OCI-LY1 (cell line): ENCODE measurements around the gene RNF13.

Experiments
- H2AFZ ChIP-seq: fragments of 200-600 bp; sonication (generic), shearing (Covaris generic); 2 replicates; pipeline ENCODE4 v1.6.0; 2014; ENCODE audit warnings: antibody characterized with exemption, mild to moderate bottlenecking, low read length
- H3F3A ChIP-seq: fragments of 200-600 bp; sonication (generic), shearing (Covaris generic); 2 replicates; pipeline ENCODE4 v1.6.0; 2014; ENCODE audit warnings: mild to moderate bottlenecking, antibody characterized with exemption, low read length, moderate library complexity; ENCODE audit not compliant: insufficient read depth
- H3K27ac ChIP-seq: fragments of 200-600 bp; sonication (generic); 2 replicates; pipeline ENCODE4 v1.5.1; 2014; ENCODE audit warnings: low read length, mixed run types, mild to moderate bottlenecking, low read depth; ENCODE audit not compliant: poor library complexity, severe bottlenecking
- H3K27me3 ChIP-seq: fragments of 200-600 bp; sonication (generic); 2 replicates; pipeline ENCODE4 v1.6.0; 2014; ENCODE audit warnings: antibody characterized with exemption, mild to moderate bottlenecking, low read length, moderate library complexity; ENCODE audit not compliant: insufficient read depth
- H3K36me3 ChIP-seq: fragments of 200-600 bp; sonication (generic); 2 replicates; pipeline ENCODE4 v1.6.1; 2014; ENCODE audit warnings: mild to moderate bottlenecking, antibody characterized with exemption, low read length, moderate library complexity, mixed read lengths; ENCODE audit not compliant: insufficient read depth
- H3K4me1 ChIP-seq: fragments of 200-600 bp; sonication (generic); 2 replicates; pipeline ENCODE4 v1.5.1; 2014; ENCODE audit warnings: mild to moderate bottlenecking, low read length, moderate library complexity; ENCODE audit not compliant: insufficient read depth, severe bottlenecking
- H3K4me2 ChIP-seq: fragments of 200-600 bp; sonication (generic), shearing (Covaris generic); 2 replicates; pipeline ENCODE4 v1.6.1; 2014; ENCODE audit warnings: low read length
- H3K4me3 ChIP-seq: fragments of 200-600 bp; sonication (generic); 2 replicates; pipeline ENCODE4 v1.5.1; 2014; ENCODE audit warnings: low read length, low read depth, mild to moderate bottlenecking, mixed read lengths; ENCODE audit not compliant: poor library complexity, severe bottlenecking
- H3K79me2 ChIP-seq: fragments of 200-600 bp; shearing (Covaris generic); 2 replicates; pipeline ENCODE4 v1.6.1; 2016; ENCODE audit warnings: mixed run types, low read length, mixed read lengths; ENCODE audit not compliant: insufficient read depth
- H3K9ac ChIP-seq: fragments of 200-600 bp; sonication (generic), shearing (Covaris generic); 2 replicates; pipeline ENCODE4 v1.6.1; 2014; ENCODE audit warnings: mild to moderate bottlenecking, low read length, mixed read lengths
- H3K9me2 ChIP-seq: fragments of 200-600 bp; sonication (generic), shearing (Covaris generic); 2 replicates; pipeline ENCODE4 v1.6.1; 2014; ENCODE audit warnings: low read depth, mild to moderate bottlenecking, low read length, mixed read lengths
- H3K9me3 ChIP-seq: fragments of 200-600 bp; shearing (Covaris generic); 2 replicates; pipeline ENCODE4 v1.6.1; 2014; ENCODE audit warnings: low read length, mixed read lengths
- H4K20me1 ChIP-seq: fragments of 200-600 bp; sonication (generic), shearing (Covaris generic); 2 replicates; pipeline ENCODE4 v1.6.0; 2016; ENCODE audit warnings: mild to moderate bottlenecking, low read length; ENCODE audit not compliant: insufficient read depth
- EZH2 ChIP-seq: fragments of 200-600 bp; sonication (generic), shearing (Covaris generic); IDR thresholded peaks from 2 replicates; pipeline ENCODE4 v1.8.0; 2017; ENCODE audit warnings: borderline replicate concordance, mixed run types, mild to moderate bottlenecking, antibody characterized with exemption, low read length, moderate library complexity, mixed read lengths
- TF ChIP-seq, protein P1 (sequence below): fragments of 200-600 bp; sonication (generic), shearing (Covaris generic); IDR thresholded peaks from 2 replicates; pipeline ENCODE4 v1.5.1; 2017; ENCODE audit warnings: mild to moderate bottlenecking, antibody characterized with exemption, low read length, moderate library complexity, mixed read lengths

Gene RNF13

GRCh38 chr3:149909923-149910322 lies 96.9 kb downstream of the RNF13 start:
- H3F3A ChIP-seq = no peaks in the 10 kb centered on the region
- no peaks in the 10 kb centered on the region for H4K20me1 ChIP-seq
- no peak overlapping the region for H2AFZ ChIP-seq
- H3K4me1 ChIP-seq = no peaks in the 10 kb centered on the region
- H3K4me3 ChIP-seq = no peak overlapping the region
- peaks cover 6% of the 10 kb centered on the region; the same call in 1 of the 2 replicates for H3K36me3 ChIP-seq
- no peak overlapping the region for H3K4me2 ChIP-seq
- TF ChIP-seq, protein P1, sequence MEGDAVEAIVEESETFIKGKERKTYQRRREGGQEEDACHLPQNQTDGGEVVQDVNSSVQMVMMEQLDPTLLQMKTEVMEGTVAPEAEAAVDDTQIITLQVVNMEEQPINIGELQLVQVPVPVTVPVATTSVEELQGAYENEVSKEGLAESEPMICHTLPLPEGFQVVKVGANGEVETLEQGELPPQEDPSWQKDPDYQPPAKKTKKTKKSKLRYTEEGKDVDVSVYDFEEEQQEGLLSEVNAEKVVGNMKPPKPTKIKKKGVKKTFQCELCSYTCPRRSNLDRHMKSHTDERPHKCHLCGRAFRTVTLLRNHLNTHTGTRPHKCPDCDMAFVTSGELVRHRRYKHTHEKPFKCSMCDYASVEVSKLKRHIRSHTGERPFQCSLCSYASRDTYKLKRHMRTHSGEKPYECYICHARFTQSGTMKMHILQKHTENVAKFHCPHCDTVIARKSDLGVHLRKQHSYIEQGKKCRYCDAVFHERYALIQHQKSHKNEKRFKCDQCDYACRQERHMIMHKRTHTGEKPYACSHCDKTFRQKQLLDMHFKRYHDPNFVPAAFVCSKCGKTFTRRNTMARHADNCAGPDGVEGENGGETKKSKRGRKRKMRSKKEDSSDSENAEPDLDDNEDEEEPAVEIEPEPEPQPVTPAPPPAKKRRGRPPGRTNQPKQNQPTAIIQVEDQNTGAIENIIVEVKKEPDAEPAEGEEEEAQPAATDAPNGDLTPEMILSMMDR = no peak
- no peak for TF ChIP-seq EZH2
- H3K27ac ChIP-seq = no peak overlapping the region
- no peaks in the 10 kb centered on the region; the same call in 1 of the 2 replicates for H3K9me2 ChIP-seq
- no peaks in the 10 kb centered on the region for H3K27me3 ChIP-seq
- no peaks in the 10 kb centered on the region for H3K9me3 ChIP-seq
- no peak overlapping the region for H3K9ac ChIP-seq
- no peaks in the 10 kb centered on the region for H3K79me2 ChIP-seq

- H3K4me3 ChIP-seq = no peak overlapping the region
- H3K36me3 ChIP-seq = peaks cover 17% of the 10 kb centered on the region; the same call in 1 of the 2 replicates
- H3K27ac ChIP-seq = no peak overlapping the region
- H3K27me3 ChIP-seq = no peaks in the 10 kb centered on the region
- H3K9me2 ChIP-seq = 0 out of 2 replicates have a peak, but pooled peaks cover 2% of the 10 kb centered on the region
- H3K4me1 ChIP-seq = peaks cover 5% of the 10 kb centered on the region
- no peaks in the 10 kb centered on the region for H3F3A ChIP-seq
- no peak overlapping the region for H3K4me2 ChIP-seq
- H3K79me2 ChIP-seq = no peaks in the 10 kb centered on the region
- no peak for TF ChIP-seq EZH2
- TF ChIP-seq, protein P1 = no peak; the same call in 1 of the 2 replicates
- no peaks in the 10 kb centered on the region for H3K9me3 ChIP-seq
- H3K9ac ChIP-seq = no peak overlapping the region
- no peaks in the 10 kb centered on the region for H4K20me1 ChIP-seq
- H2AFZ ChIP-seq = no peak overlapping the region
These were observed 104.2 kb downstream of the RNF13 start for GRCh38 chr3:149917124-149917667.

- H3K4me3 ChIP-seq = no peak overlapping the region
- no peak overlapping the region for H2AFZ ChIP-seq
- no peaks in the 10 kb centered on the region for H3F3A ChIP-seq
- H3K27ac ChIP-seq = no peak overlapping the region
- peaks cover 16% of the 10 kb centered on the region; the same call in 1 of the 2 replicates for H3K36me3 ChIP-seq
- no peaks in the 10 kb centered on the region for H3K9me3 ChIP-seq
- no peaks in the 10 kb centered on the region for H4K20me1 ChIP-seq
- TF ChIP-seq, protein P1 = no peak
- no peak for TF ChIP-seq EZH2
- peaks cover 5% of the 10 kb centered on the region for H3K4me1 ChIP-seq
- H3K79me2 ChIP-seq = no peaks in the 10 kb centered on the region
- H3K9ac ChIP-seq = no peak overlapping the region
- no peak overlapping the region for H3K4me2 ChIP-seq
- no peaks in the 10 kb centered on the region for H3K27me3 ChIP-seq
- H3K9me2 ChIP-seq = 0 out of 2 replicates have a peak, but pooled peaks cover 2% of the 10 kb centered on the region
These were observed 106.5 kb downstream of the RNF13 start for GRCh38 chr3:149919509-149919908.
